Hippocampal formation (tissue), 2 donors: ENCODE data around the gene CFAP126.
"Not testable (repeated sequence)": the region's sequence is repeated elsewhere in the genome, so short reads cannot be mapped to it uniquely, and the experiment has no call there.

Experiments
- DNase-seq, 2 donors: peaks; one replicate each; lab custom pipeline; 2025; lab: John Stamatoyannopoulos, UW

The CFAP126 gene, protein sequence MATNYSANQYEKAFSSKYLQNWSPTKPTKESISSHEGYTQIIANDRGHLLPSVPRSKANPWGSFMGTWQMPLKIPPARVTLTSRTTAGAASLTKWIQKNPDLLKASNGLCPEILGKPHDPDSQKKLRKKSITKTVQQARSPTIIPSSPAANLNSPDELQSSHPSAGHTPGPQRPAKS

DNA sequence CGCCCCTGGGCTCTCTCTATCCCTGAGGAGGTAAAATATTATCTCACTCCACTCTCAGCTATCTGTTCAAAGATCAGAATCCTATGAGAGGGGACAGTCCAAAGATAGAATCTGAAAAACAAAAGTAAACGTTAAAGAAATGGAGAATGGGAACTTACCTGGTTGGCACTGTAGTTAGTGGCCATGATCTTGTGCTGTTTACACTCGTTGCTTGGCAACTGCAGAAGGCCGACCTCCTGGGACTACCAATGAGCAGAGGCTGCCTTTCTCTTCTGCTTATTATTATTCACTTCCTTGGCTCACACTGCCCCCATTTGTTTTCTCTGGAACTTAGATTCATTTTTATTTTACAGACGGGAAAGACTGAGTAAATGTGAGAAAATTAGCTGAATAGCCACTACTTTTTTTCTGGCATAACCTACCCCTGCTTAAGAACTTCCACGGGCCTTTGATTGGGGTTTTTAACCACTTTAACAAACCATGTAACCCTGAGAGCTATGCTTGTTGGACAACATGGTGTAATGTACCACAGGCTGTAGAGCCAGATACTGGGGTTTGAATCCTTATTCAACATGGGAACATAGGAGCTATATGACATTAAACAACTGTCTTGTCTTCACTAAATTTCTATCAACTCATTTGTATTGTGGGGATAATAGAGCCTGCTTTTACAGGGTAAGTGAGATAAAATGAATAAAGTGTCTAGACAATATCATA is at the start of gene CFAP126:
Gene CFAP126 (minus strand): TSS at position 193 of the 717 bp plus-strand sequence. CDS start 8 bp downstream, at position 185.
- DNase-seq: peak; percentile 35 to 87

GRCh38 chr1:161413050-161413449 is 45.4 kb upstream of the CFAP126 start:
- DNase-seq: not testable (repeated sequence)

DNA sequence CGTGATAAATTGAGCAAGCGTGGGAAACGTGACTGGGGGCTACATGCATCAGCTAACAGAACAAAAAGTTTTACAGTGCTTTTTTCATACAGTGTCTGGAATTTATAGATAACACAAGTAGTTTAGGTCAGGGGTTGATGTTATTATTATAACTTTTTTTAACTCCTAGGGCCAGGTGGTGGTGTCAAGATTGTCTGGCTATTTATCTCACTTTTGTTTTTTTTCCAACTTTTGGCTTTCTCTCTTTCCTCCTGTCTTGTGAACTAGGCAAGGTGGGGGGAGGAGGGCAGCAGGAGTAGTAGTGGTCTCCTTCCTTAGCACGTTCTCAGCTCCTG is 42.9 kb upstream of the CFAP126 start:
- not testable (repeated sequence) for DNase-seq

DNA sequence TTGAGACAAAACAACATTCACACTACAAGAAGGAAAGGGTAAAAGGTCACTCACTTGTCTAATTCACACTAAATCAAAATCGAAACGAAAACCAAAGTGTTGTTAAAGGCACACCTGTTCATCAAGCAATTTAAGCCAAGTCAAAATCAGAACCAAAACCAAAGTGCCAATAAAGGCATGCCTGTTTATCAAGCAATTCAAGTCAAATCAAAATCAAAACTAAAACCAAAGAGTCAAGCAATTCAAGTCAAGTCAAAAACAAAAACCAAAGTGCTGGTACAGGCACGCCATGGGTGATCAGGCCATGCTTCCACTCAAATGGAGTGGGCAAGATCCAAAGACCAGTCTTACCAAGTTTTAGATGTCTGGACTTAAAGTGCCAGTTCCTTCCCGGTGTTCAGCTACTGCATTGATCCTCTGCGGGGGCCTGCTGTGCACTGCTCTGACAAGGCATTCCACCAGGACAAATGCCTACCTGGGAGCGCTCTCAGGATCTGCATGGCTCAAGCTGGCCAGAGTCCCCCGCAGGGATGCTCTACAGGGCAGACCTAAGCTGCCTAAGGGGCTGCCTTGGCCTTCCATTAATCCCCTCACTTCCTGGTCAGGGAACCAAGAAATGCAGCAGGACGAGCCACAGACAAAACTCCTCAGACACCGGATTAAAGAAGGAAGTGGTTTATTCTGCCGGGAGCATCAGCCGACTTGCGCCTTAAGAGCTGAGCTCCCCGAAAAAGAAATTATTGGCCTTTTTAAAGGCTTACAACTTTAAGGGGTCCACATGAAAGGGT is 42.4 kb upstream of the CFAP126 start:
- not testable (repeated sequence) for DNase-seq

GRCh38 chr1:161408429-161409052 is 40.9 kb upstream of the CFAP126 start:
- no peak for DNase-seq

DNA sequence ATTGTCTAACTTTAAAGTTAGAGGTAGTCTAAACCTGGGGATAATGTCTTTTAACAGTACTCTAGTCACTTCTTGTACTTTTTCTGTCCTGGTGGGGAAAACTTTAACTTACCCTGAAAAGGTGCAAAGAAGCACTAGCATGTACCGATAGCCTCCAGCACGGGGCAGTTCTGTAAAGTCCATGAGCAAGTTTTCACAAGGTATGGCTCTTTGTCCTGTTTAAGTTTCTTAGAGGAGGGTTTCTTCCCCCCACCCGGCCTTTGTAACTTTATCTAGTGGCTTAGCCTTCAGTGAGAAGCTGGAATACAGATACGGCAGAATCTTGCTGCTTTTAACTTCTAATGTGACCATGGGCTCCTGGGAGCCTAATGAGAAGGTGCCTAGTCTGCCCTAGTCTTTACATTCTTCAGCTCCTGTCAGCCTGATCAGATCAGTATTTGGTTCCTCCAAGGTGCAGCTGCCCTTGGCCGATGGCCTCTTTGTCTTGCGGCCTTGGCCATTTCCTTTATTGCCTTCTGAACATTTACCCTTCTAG is 39.8 kb upstream of the CFAP126 start:
- no peak for DNase-seq

- DNase-seq: not testable (repeated sequence)
Measured at GRCh38 chr1:161406551-161406950, 38.9 kb upstream of the CFAP126 start.

DNA sequence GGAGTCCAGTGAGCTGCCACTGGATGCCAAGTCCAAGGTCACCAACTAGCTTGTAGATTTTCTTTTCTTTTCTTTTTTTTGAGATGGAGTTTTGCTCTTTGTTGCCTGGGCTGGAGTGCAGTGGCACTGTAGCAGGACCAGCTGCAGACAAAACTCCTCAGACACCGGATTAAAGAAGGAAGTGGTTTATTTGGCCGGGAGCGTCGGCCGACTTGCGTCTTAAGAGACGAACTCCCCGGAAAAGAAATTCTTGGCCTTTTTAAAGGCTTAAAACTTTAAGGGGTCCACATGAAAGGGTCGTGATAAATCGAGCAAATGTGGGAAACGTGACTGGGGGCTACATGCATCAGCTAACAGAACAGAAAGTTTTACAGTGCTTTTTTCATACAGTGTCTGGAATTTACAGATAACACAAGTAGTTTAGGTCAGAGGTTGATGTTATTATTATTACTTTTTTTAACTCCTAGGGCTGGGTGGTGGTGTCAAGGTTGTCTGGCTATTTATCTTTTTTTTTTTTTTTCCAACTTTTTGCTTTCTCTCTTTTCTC is 36.4 kb upstream of the CFAP126 start:
- DNase-seq: no peak

GRCh38 chr1:161402446-161402845 is 34.8 kb upstream of the CFAP126 start:
- DNase-seq: no peak

DNA sequence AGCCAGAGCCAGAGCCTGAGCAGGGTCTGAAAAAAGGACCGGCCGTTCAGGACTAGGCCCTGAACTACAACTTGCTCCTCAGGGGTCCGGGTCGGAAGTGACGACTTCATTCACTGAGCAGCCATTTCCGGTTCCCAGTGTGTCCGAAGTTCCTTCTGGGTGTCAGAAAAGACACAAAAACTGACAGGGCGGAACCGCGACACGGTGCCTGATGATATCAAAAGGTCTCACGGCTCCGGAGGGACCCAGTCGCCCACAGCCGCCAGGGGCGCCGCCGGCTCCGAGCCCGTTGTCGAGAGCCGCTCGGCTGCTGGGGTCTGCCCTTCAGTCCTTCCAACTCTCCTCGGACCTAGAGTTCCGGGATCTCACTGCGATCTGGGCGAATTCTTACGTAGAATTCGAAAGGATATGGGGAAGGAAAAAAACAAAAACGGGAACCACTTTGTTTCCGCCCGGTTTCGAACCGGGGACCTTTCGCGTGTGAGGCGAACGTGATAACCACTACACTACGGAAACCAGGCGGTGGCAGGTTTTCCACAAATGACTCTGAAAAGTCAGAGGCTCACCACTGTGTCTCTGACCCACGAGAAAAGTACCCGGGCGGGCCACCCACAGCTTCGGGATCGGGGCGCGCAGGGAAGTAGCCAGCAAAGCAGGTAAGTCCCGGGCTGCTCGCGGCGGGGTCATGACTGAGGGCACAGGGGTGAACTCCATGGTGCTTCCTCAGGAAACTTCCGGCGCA is 31.8 kb upstream of the CFAP126 start:
- DNase-seq: peak; percentile 80 to 86

GRCh38 chr1:161398900-161399256 is 31.2 kb upstream of the CFAP126 start:
- DNase-seq: no peak

GRCh38 chr1:161397038-161397437 is 29.4 kb upstream of the CFAP126 start:
- DNase-seq: not testable (repeated sequence)

- DNase-seq: no peak
Measured at GRCh38 chr1:161393151-161393550, 25.5 kb upstream of the CFAP126 start.

DNA sequence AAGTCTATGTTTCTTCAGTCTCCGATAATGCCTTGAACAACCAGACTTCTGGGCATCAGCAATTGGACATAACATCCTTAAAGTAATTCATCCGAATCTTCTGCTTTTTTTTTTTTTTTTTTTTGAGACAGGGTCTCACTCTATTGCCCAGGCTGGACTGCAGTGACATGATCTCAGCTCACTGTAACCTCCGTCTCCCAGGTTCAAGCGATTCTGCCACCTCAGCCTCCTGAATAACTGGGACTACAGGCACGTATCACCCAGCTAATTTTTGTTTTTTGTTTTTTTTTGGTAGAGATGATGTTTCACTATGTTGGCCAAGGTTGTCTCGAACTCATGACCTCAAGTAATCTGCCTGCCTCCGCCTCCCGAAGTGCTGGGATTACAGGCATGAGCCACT is 23.9 kb upstream of the CFAP126 start:
- no peak for DNase-seq

GRCh38 chr1:161391136-161391535 is 23.5 kb upstream of the CFAP126 start:
- DNase-seq: not testable (repeated sequence)

DNA sequence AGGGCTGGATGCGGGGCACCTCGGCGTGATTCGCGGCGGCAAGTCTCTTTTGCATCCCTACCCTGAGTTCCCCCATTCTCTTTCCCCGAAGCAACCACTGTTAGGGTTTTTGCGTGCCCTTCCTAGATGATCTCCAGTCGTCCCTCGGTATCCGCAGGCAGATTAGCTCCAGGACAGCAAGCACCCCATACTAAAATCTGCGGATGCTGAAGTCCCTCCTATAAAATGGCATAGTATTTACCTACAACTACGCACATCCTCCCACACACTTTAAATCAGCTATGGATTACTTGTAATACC is 22.8 kb upstream of the CFAP126 start:
- DNase-seq: peak in 1 of 2 donors; percentile 66

- DNase-seq: peak; percentile 98 to 99
Measured at GRCh38 chr1:161389691-161390558, 22.2 kb upstream of the CFAP126 start.

DNA sequence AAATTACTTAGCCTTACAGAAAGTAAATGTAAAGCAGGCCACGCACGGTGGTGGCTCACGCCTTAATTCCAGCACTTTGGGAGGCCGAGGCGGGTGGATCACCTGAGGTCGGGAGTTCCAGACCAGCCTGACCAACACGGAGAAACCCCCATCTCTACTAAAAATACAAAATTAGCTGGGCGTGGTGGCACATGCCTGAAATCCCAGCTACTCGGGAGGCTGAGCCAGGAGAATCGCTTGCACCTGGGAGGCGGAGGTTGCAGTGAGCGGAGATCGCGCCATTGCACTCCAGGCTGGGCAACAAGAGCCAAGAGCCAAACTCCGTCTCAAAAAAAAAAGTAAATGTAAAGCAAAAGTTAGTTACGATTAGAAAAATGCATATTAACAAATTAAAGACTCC is 21.5 kb upstream of the CFAP126 start:
- not testable (repeated sequence) for DNase-seq

DNA sequence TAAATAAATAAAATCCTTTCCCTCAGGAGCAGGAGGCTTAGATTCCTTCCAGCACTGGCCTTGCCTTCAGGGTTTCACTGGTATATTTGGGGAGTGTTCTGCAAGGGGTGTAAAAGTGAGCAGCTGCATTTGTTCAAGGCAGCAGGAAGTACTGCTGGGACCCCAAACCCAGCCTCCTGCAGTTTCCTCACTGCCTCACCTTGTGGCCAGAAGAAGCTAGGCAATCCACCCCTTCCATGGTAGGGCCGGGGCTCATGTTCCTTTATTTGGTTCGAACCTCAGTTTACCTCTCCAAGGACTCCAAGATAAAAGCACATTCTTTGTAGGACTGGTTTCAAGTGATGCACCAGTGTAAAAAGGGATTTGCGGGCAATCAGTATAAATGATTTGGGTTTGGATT is 21.0 kb upstream of the CFAP126 start:
- DNase-seq: no peak
